ENCODE data around the gene RC3H1.
"Not testable (repeated sequence)": the region's sequence is repeated elsewhere in the genome, so short reads cannot be mapped to it uniquely, and the experiment has no call there.

Gene RC3H1

DNA sequence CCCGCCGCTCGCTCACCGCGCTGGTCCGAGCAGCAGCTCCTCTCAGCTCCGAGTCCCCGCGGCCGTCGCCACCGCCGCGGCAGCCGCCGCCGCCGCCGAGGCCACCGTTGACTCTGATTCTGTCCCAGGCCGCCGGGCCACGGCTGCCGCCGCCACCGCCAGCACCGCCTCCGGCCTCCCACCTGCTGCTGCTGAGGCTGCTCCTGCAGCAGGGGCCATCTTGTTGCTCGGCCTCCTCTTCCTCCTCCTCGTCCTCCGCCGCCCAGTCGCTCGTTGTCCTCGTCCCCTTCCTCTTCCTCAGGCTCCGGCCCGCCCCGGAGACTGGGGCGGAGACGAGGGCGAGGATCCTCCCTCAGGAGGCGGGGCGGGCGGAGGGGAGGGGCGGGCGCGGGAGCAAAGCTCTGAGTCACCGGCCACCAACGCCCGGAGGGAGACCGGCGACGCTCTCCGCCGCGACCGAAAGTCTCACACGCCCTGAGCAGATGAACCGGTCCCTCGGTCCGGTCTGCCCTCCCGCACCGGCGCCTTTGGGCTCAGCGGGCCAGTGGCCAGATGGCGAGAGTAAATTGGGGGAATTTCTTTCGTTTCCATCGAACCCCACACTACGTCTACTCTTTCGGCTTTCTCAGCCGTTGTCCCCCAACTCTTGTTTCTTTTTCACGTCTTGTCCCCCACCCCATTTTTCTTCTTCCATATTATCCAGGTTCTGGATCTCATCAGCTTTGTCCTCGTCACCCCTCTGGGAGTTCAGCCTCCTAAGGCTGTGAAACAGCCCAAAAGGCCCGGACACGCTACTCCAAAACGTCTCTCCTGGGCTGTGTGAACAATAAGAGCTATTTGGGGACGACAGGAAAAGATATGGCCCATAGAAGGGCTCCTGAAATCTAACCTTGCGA, at the start of gene RC3H1:
Gene RC3H1, minus strand, starts transcription at position 278 of the 896 bp plus-strand sequence. CDS start 29,372 bp downstream, outside the sequence.
- peak within 1 kb of the TSS; percentile 91 for H3K4me3 ChIP-seq (ENCODE audit: low read length)
- no peaks in the 10 kb centered on the region for H3K9me3 ChIP-seq (ENCODE audit: control insufficient read depth, low read length)
- peaks cover 25% of the 10 kb centered on the region for H3K4me1 ChIP-seq (ENCODE audit: control insufficient read depth, insufficient read depth, low read length)
- no peaks in the 10 kb centered on the region for H3K27me3 ChIP-seq (ENCODE audit: control insufficient read depth, insufficient read depth, low read length)
- H3K9ac ChIP-seq (ENCODE audit: low read length), result peak within 1 kb of the TSS; percentile 99
- no peaks in the 10 kb centered on the region for H3K36me3 ChIP-seq (ENCODE audit: control insufficient read depth, insufficient read depth, low read length)

GRCh38 chr1:174070614-174071013, 48.5 kb upstream of the RC3H1 start:
- Histone ChIP-seq H3K27me3 (ENCODE audit: control insufficient read depth, insufficient read depth, low read length) (no peaks in the 10 kb centered on the region), H3K9me3 (ENCODE audit: control insufficient read depth, low read length) (no peaks in the 10 kb centered on the region), H3K4me3 (ENCODE audit: low read length) (no peak overlapping the region), H3K9ac (ENCODE audit: low read length) (no peak overlapping the region), H3K36me3 (ENCODE audit: control insufficient read depth, insufficient read depth, low read length) (no peaks in the 10 kb centered on the region), H3K4me1 (ENCODE audit: control insufficient read depth, insufficient read depth, low read length) (no peaks in the 10 kb centered on the region)

DNA sequence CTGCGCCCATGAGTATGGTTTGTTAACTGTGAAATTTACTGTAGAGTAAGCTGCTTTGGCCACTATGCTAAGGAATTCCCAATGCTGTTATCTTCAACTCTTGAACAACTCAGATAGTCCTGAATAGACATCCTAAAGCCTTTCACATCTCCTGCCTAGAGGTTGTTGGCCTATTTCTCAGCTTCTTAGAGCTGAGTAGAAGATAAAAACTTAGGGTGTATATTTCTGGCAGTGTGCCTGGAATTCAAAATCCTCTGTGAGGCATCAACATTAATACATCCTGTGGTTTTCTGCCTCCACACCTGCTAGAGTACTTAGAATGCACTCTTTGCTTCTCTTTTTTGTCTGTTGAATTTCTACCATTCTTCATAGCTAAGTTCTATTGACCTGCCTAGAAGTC, 45.8 kb upstream of the RC3H1 start:
- no peak overlapping the region for H3K9ac ChIP-seq (ENCODE audit: low read length)
- H3K4me1 ChIP-seq (ENCODE audit: control insufficient read depth, insufficient read depth, low read length), result no peaks in the 10 kb centered on the region
- H3K36me3 ChIP-seq (ENCODE audit: control insufficient read depth, insufficient read depth, low read length), result no peaks in the 10 kb centered on the region
- no peaks in the 10 kb centered on the region for H3K27me3 ChIP-seq (ENCODE audit: control insufficient read depth, insufficient read depth, low read length)
- no peaks in the 10 kb centered on the region for H3K9me3 ChIP-seq (ENCODE audit: control insufficient read depth, low read length)
- H3K4me3 ChIP-seq (ENCODE audit: low read length), result no peak overlapping the region

GRCh38 chr1:174060090-174060489, 37.9 kb upstream of the RC3H1 start:
- H3K9ac ChIP-seq (ENCODE audit: low read length), result no peak overlapping the region
- no peak overlapping the region for H3K4me3 ChIP-seq (ENCODE audit: low read length)
- no peaks in the 10 kb centered on the region for H3K27me3 ChIP-seq (ENCODE audit: control insufficient read depth, insufficient read depth, low read length)
- no peaks in the 10 kb centered on the region for H3K4me1 ChIP-seq (ENCODE audit: control insufficient read depth, insufficient read depth, low read length)
- no peaks in the 10 kb centered on the region for H3K36me3 ChIP-seq (ENCODE audit: control insufficient read depth, insufficient read depth, low read length)
- H3K9me3 ChIP-seq (ENCODE audit: control insufficient read depth, low read length), result no peaks in the 10 kb centered on the region

DNA sequence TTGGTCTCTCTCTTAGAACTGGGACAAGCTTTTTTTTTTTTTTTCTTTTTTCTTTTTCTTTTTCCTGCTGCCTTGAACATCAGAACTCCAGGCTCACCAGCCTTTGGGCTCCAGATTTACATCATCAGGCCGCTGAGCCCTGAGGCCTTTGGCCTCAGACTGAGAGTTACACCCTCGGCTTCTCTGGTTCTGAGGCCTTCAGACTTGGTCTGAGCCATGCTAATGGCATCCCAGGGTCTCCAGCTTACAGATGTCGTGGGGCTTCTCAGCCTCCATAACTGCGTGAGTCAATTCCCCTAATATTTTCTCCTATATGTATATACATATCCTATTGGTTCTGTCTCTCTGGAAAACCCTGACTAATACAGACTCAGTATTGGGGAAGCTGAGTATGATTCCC, 36.5 kb upstream of the RC3H1 start:
- Histone ChIP-seq H3K27me3 (ENCODE audit: control insufficient read depth, insufficient read depth, low read length) (no peaks in the 10 kb centered on the region), H3K4me1 (ENCODE audit: control insufficient read depth, insufficient read depth, low read length) (no peaks in the 10 kb centered on the region), H3K9me3 (ENCODE audit: control insufficient read depth, low read length) (no peaks in the 10 kb centered on the region), H3K36me3 (ENCODE audit: control insufficient read depth, insufficient read depth, low read length) (no peaks in the 10 kb centered on the region), H3K9ac (ENCODE audit: low read length) (no peak overlapping the region), H3K4me3 (ENCODE audit: low read length) (no peak overlapping the region)

DNA sequence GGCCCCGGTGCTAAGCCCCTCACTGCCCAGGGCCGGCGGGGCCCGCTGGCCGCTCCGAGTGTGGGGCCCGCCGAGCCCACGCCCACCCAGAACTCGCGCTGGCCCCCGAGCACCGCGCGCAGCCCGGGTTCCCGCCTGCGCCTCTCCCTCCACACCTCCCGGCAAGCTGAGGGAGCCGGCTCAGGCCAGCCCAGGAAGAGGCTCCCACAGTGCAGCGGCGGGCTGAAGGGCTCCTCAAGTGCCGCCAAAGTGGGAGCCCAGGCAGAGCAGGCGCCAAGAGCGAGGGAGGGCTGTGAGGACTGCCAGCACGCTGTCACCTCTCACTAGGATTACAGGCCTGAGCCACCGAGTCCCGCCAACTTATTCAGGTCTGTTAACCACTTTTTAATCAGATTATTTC, 34.5 kb upstream of the RC3H1 start:
- H3K9ac ChIP-seq (ENCODE audit: low read length); H3K36me3 ChIP-seq (ENCODE audit: control insufficient read depth, insufficient read depth, low read length): not testable (repeated sequence)

GRCh38 chr1:174055797-174056196, 33.6 kb upstream of the RC3H1 start:
- H3K9me3 ChIP-seq (ENCODE audit: control insufficient read depth, low read length); H3K27me3 ChIP-seq (ENCODE audit: control insufficient read depth, insufficient read depth, low read length); H3K9ac ChIP-seq (ENCODE audit: low read length); H3K36me3 ChIP-seq (ENCODE audit: control insufficient read depth, insufficient read depth, low read length); H3K4me3 ChIP-seq (ENCODE audit: low read length); H3K4me1 ChIP-seq (ENCODE audit: control insufficient read depth, insufficient read depth, low read length): not testable (repeated sequence)

More for the DNA sequence above, 34.5 kb upstream of the RC3H1 start:
- not testable (repeated sequence) for H3K27me3 ChIP-seq (ENCODE audit: control insufficient read depth, insufficient read depth, low read length); H3K4me1 ChIP-seq (ENCODE audit: control insufficient read depth, insufficient read depth, low read length); H3K4me3 ChIP-seq (ENCODE audit: low read length); H3K9me3 ChIP-seq (ENCODE audit: control insufficient read depth, low read length)

DNA sequence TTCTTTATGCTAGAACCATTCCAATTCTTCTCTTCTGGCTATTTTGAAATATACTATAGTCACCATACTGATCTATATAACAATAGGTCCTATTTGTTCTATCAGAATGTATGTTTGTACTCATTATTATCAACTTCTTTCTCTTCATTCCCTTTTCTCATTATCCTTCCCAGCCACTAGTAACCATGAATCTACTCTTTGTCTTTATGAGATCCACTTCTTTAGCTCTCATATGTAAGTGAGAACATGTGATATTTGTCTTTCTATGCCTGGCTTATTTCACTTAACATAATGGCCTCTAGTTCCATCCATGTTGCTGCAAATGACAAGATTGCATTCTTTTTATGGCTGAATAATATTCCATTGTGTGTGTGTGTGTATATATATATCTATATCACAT, 31.7 kb upstream of the RC3H1 start:
- no peak overlapping the region for H3K4me3 ChIP-seq (ENCODE audit: low read length)
- H3K4me1 ChIP-seq (ENCODE audit: control insufficient read depth, insufficient read depth, low read length), result no peaks in the 10 kb centered on the region
- H3K27me3 ChIP-seq (ENCODE audit: control insufficient read depth, insufficient read depth, low read length), result no peaks in the 10 kb centered on the region
- H3K9me3 ChIP-seq (ENCODE audit: control insufficient read depth, low read length), result no peaks in the 10 kb centered on the region
- no peak overlapping the region for H3K9ac ChIP-seq (ENCODE audit: low read length)
- H3K36me3 ChIP-seq (ENCODE audit: control insufficient read depth, insufficient read depth, low read length), result no peaks in the 10 kb centered on the region

DNA sequence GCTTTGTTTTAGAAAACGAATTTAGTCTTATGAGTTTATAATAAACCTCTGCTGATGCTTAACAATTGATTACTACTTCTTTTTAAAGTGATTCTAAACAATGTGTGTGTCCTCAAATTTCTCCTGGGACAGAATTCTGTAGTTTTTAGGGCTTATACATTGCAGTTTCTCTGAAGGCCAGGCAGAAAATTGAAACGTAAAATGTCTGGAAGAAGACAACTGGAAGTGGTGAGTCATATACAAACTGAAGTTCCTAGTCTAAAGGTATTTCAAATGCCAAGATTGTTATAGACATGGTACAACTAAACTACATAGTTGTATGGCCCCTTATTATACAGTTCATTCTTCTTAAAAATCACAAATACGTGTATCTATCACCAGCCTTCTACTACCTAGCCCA, 30.5 kb upstream of the RC3H1 start:
- Histone ChIP-seq H3K27me3 (ENCODE audit: control insufficient read depth, insufficient read depth, low read length) (no peaks in the 10 kb centered on the region), H3K9ac (ENCODE audit: low read length) (no peak overlapping the region), H3K4me1 (ENCODE audit: control insufficient read depth, insufficient read depth, low read length) (no peaks in the 10 kb centered on the region), H3K9me3 (ENCODE audit: control insufficient read depth, low read length) (no peaks in the 10 kb centered on the region), H3K4me3 (ENCODE audit: low read length) (no peak overlapping the region), H3K36me3 (ENCODE audit: control insufficient read depth, insufficient read depth, low read length) (no peaks in the 10 kb centered on the region)

- H3K4me1 ChIP-seq (ENCODE audit: control insufficient read depth, insufficient read depth, low read length), result no peaks in the 10 kb centered on the region
- no peaks in the 10 kb centered on the region for H3K27me3 ChIP-seq (ENCODE audit: control insufficient read depth, insufficient read depth, low read length)
- no peak overlapping the region for H3K4me3 ChIP-seq (ENCODE audit: low read length)
- H3K36me3 ChIP-seq (ENCODE audit: control insufficient read depth, insufficient read depth, low read length), result no peaks in the 10 kb centered on the region
- H3K9ac ChIP-seq (ENCODE audit: low read length), result no peak overlapping the region
- no peaks in the 10 kb centered on the region for H3K9me3 ChIP-seq (ENCODE audit: control insufficient read depth, low read length)
Observed at GRCh38 chr1:174051956-174052355, 29.8 kb upstream of the RC3H1 start.

DNA sequence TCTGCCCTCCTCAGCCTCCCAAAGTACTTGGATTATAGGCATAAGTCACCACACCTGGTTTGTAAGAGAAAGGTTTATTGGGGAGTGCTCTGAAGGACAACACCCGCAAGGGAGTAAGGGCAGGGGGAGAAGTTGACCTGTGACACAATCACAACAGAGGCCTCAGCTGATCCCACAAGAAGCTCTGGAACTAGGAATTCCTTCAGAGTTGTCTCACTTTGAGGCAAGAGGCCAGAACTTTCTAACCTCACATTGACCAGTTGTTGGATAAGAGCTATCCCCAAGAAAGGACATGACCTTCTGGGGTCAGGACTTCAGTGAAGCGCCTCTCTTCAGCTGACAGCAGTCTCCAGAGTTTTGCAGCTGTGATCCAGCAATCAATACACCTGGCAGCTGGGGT, 27.4 kb upstream of the RC3H1 start:
- Histone ChIP-seq H3K9ac (ENCODE audit: low read length) (no peak overlapping the region), H3K36me3 (ENCODE audit: control insufficient read depth, insufficient read depth, low read length) (no peaks in the 10 kb centered on the region), H3K4me3 (ENCODE audit: low read length) (no peak overlapping the region), H3K9me3 (ENCODE audit: control insufficient read depth, low read length) (no peaks in the 10 kb centered on the region), H3K4me1 (ENCODE audit: control insufficient read depth, insufficient read depth, low read length) (no peaks in the 10 kb centered on the region), H3K27me3 (ENCODE audit: control insufficient read depth, insufficient read depth, low read length) (no peaks in the 10 kb centered on the region)

DNA sequence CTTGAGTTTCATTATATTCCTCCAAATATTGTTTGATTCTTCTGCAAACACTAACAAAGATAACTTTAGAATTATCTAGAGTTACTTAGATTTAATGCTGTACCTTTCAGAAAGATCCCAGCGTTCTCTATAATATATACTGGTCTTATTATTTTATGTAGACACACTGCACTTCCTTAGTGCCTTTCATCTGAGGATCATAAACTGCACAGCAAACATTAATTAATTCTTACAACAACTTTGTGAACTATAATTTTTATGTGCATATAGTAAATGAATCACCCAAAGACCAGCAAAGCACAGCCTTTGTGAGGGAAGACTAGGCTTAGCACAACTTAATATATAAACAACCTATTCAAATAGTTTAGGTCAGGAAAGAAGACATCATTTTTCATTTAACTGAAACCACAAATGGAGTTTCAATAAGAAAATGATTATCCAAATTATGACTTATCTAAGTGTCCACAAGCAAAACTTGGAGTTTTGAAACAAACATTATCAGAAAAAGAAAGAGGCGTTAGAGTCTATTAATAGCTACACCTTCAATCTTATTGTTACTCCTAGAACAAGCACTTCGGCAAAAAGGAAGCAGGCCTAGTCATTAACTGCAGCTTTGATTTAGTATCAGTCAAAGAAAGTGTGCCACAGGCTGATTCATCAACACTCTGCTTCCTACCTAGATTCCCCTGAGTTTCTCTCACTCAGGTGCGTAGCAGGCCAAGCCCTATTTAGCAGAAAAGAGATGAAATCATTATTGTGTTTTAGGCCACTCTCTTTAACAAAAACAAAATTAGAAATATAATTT, 22.5 kb upstream of the RC3H1 start:
- Histone ChIP-seq H3K9me3 (ENCODE audit: control insufficient read depth, low read length) (no peaks in the 10 kb centered on the region), H3K36me3 (ENCODE audit: control insufficient read depth, insufficient read depth, low read length) (no peaks in the 10 kb centered on the region), H3K27me3 (ENCODE audit: control insufficient read depth, insufficient read depth, low read length) (no peaks in the 10 kb centered on the region), H3K4me3 (ENCODE audit: low read length) (no peak overlapping the region), H3K9ac (ENCODE audit: low read length) (no peak overlapping the region), H3K4me1 (ENCODE audit: control insufficient read depth, insufficient read depth, low read length) (no peaks in the 10 kb centered on the region)
